ENCODE results near the gene EEF1AKMT3. TPM values are rescaled to one million over a fixed set of nuclear protein-coding genes. Genes with fewer than 3 reads are reported as not detected.

Gene EEF1AKMT3
- total RNA-seq = 1.7 TPM

DNA sequence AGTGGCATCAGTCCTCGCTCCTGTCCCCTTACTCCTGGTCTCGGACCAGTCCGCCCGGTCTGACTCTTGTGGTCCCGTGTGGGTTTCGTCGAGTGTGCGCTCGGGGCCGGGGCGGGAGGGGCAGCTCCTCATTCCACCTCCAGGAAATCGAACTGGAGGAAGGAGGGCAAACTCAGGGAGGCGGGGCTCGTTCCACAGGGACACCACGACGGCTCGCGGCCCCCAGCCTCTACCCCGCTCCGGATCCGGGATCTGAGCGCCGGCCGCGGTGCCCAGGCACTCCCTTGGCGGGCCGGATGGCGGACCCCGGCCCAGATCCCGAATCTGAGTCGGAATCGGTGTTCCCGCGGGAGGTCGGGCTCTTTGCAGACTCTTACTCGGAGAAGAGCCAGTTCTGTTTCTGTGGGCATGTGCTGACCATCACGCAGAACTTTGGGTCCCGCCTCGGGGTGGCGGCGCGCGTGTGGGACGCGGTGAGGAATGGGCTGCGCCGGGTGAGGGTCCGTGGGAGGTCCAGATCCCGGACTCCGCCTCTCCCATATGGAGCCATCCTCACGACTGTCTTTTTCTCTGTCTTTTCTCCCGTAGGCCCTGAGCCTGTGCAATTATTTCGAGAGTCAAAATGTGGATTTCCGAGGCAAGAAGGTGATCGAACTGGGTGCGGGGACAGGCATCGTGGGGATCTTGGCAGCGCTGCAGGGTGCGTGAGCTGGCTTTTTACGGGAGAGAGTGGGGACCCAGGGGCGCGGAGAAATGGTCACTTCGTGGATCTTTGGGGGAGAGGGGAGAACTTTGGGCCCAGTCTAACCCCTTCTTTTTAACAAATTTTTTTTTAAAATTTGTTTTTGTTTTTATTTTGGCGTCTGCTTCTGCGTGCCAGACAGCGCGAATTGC lies at the start of gene EEF1AKMT3:
Gene EEF1AKMT3 (plus strand): TSS at position 186 of the 894 bp plus-strand sequence. CDS start 111 bp downstream, at position 297.
- H3K4me1 ChIP-seq (ENCODE audit: insufficient read depth, low read length) = peaks cover 29% of the 10 kb centered on the region
- H3K27me3 ChIP-seq (ENCODE audit: insufficient read depth, low read length) = peaks cover under 1% of the 10 kb centered on the region
- H3K4me3 ChIP-seq (ENCODE audit: low read length) = peak within 1 kb of the TSS; percentile 74
- H3K9me3 ChIP-seq (ENCODE audit: low read depth, low read length) = no peaks in the 10 kb centered on the region

DNA sequence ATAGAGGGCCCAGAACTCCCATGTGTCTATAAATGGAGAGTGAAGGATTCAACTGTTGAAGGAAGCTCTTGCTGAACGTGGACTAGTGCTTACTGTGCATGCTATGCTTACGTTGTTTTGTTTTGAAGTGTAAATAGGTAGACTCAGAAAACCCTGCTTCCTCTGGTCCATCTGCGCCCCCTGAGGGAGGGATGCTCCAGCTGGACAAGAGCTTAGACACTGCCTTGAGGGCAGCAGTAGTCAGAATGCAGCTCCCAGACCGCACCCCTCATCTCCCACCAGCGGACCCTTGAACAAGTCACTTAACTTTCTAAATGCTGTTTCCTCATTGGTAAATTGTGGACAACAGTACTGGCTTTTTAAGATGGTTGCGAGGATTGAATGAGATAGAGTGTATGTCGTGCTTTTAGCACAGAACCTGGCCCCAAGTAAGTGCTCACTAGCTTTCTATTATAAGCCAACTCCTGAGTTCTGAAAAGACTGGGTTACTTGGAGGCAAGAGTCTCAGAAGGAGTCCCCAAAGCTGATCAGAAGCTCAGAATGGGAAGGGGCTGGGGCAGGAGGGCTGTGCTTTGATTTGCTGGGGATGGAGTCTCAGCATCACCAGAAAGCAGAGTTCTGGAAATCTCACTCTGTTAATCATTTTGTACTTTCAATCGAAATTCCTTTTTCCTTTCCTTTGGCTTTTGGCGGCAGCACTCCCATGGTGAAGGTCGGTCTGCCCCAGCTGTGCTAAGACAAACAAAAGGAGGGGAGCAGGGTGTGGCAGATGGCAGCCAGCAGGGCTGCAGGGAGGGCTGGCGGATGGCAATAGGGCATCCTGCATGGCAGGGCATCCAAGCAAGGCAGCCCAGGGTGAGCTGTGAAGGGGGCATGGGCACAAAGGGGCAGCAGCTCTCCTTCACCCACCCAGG lies 49.4 kb upstream of the EEF1AKMT3 start:
- Histone ChIP-seq H3K9me3 (ENCODE audit: low read depth, low read length) (no peaks in the 10 kb centered on the region), H3K27me3 (ENCODE audit: insufficient read depth, low read length) (no peaks in the 10 kb centered on the region), H3K4me3 (ENCODE audit: low read length) (no peak overlapping the region), H3K4me1 (ENCODE audit: insufficient read depth, low read length) (no peaks in the 10 kb centered on the region)

DNA sequence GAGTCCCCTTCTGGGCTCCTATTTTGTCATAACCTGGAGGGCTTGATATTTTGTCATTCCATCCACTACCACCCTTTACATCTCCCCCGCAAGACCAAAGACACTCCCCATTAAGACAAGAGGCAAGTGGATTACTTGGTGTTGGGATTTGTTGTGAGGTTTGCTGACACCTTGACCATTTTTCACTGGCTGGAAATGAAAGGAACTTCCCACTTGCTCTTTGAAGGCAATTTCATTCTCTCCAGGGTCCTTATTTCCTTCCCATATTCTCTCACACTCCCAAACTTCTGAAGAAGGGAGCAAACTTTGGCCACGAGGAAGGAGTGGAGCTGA lies 48.8 kb upstream of the EEF1AKMT3 start:
- Histone ChIP-seq H3K9me3 (ENCODE audit: low read depth, low read length) (no peaks in the 10 kb centered on the region), H3K4me3 (ENCODE audit: low read length) (no peak overlapping the region), H3K27me3 (ENCODE audit: insufficient read depth, low read length) (no peaks in the 10 kb centered on the region), H3K4me1 (ENCODE audit: insufficient read depth, low read length) (no peaks in the 10 kb centered on the region)

DNA sequence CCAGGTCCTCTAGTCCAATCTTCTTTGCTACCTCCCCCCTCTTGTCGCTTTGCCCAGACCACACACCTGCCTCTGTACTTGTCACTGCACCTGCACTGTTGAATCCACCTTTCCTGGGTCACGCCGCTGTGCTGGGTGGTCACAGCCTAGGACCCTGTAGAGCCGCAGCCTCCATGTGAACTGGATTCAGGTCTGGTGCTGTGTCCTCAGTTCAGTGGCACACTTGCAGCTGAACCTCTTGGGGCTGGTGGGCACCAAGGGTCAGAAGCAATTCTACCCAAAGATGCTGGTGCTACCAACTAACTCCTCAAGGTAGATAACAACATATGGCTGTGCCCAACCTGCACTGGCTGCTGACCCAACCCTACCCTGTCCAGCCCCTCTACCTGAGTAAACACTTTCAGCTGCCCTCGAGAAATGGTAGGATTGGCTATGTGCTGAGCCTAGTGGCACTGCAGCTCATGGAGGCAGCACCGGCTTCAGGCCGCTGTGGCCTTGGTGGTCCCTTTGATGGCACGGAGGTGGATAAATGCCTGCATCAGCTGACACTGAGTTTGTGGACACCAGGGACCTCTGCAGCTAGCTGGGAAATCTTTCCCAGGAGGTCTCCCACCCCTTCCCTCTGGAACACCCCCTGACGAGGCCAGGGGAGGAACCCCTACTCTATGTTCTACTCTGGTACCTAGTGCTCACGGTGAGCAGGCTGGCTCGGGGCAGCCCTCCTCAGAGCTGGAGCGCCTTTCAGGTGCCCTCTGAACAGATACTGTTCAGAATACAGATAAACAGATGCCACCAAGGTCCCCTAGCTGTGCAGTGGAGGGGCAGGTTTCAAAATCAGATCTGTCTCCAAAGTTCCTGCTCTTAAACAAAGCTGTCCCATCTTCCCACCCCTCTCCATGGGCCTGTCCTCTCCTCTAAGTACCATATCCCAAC lies 48.1 kb upstream of the EEF1AKMT3 start:
- H3K27me3 ChIP-seq (ENCODE audit: insufficient read depth, low read length) = no peaks in the 10 kb centered on the region
- no peak overlapping the region for H3K4me3 ChIP-seq (ENCODE audit: low read length)
- H3K4me1 ChIP-seq (ENCODE audit: insufficient read depth, low read length) = no peaks in the 10 kb centered on the region
- no peaks in the 10 kb centered on the region for H3K9me3 ChIP-seq (ENCODE audit: low read depth, low read length)

DNA sequence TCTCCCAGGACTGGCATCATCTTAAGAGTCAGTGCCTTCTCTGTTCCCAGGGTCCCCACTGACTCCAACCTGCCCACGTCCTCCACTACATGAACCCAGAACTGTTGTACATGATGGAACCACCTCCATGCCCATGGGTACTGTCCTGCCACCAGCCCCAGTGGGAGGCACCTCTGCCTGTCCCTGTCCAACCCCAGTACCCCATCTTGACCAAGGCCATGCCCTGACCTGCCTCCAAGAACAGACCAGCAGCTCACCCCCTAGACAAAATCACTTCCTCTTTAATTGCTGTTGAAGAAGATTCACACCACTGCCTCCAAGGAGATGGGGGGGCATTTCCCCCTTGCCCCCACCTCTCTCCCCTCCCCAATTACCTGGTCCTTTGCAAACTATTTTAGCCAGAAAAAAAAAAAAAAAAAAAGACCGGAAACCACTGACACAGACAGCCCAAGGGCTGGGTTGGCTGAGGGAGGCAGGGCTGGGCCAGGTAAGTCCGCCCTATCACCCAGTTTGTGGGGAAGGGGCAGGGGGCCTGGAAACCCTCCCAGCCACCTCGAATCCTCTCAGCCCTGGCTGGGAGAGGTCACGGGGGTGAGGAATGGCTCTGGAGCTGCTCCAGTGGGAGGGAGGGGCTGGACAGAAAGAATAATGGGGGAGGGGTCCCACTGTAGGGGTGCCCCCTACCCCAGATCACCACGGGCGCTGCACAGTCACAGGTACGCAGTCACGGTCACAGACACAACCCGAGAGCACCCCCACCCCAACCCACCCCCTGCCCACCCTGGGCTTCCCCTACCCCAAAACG lies 47.3 kb upstream of the EEF1AKMT3 start:
- Histone ChIP-seq H3K4me3 (ENCODE audit: low read length) (no peak overlapping the region), H3K27me3 (ENCODE audit: insufficient read depth, low read length) (no peaks in the 10 kb centered on the region)

DNA sequence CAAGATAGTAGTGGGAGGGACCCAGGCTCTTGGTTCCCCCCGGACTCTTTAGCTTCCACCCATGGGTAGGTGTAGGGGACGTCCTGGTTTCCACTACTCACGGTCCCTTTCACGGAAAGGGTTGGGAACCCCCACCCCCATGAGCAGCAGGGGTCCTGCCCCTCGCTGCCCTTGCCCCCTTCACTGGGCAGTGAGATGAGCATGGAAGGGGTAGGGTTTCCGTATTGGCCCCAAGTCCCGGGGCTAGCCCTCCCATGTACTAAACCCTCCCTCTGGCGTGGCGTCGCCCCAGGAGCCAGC lies 46.6 kb upstream of the EEF1AKMT3 start:
- H3K9me3 ChIP-seq (ENCODE audit: low read depth, low read length) = no peaks in the 10 kb centered on the region
- H3K4me3 ChIP-seq (ENCODE audit: low read length) = no peak overlapping the region
- H3K27me3 ChIP-seq (ENCODE audit: insufficient read depth, low read length) = no peaks in the 10 kb centered on the region
- H3K4me1 ChIP-seq (ENCODE audit: insufficient read depth, low read length) = no peaks in the 10 kb centered on the region

More for the DNA sequence above, 47.3 kb upstream of the EEF1AKMT3 start:
- Histone ChIP-seq H3K9me3 (ENCODE audit: low read depth, low read length) (no peaks in the 10 kb centered on the region), H3K4me1 (ENCODE audit: insufficient read depth, low read length) (no peaks in the 10 kb centered on the region)

DNA sequence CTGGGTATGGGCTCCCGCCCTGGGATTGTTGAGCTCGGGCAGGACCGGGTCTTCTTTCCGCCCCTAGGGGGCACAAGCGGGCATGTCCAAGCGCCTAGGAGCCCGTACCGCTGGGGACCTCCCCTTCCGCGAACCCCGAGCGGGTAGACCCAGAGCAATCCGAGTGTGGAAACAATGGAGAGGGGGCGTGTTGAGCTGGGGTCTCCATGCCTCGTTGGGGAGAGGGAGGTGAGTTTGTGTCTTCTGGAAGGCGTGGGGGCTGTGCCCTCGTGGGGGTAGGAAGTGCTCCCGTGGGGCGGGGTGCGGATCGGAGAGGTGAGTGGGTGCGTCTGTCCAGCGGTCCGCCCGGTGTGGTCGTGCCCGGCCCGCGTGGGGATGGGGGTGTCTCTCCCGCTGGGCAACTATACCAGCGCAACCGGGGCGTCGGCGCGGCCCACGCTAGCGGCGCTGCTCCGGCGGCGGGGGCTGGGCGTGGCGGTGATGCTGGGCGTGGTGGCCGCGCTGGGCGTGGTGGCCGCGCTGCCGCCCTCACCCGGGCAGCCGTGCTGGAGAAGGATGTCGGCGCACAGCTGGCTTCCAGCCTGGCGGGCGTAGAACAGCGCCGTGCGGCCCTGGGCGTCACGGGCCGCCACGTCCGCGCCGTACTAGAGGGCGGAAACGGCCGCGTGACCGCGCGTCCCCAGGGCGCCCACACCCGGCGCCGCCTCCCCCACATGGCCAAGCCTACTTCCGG lies 46.1 kb upstream of the EEF1AKMT3 start:
- H3K4me3 ChIP-seq (ENCODE audit: low read length) = no peak overlapping the region
- no peaks in the 10 kb centered on the region for H3K27me3 ChIP-seq (ENCODE audit: insufficient read depth, low read length)
- no peaks in the 10 kb centered on the region for H3K4me1 ChIP-seq (ENCODE audit: insufficient read depth, low read length)
- H3K9me3 ChIP-seq (ENCODE audit: low read depth, low read length) = no peaks in the 10 kb centered on the region

DNA sequence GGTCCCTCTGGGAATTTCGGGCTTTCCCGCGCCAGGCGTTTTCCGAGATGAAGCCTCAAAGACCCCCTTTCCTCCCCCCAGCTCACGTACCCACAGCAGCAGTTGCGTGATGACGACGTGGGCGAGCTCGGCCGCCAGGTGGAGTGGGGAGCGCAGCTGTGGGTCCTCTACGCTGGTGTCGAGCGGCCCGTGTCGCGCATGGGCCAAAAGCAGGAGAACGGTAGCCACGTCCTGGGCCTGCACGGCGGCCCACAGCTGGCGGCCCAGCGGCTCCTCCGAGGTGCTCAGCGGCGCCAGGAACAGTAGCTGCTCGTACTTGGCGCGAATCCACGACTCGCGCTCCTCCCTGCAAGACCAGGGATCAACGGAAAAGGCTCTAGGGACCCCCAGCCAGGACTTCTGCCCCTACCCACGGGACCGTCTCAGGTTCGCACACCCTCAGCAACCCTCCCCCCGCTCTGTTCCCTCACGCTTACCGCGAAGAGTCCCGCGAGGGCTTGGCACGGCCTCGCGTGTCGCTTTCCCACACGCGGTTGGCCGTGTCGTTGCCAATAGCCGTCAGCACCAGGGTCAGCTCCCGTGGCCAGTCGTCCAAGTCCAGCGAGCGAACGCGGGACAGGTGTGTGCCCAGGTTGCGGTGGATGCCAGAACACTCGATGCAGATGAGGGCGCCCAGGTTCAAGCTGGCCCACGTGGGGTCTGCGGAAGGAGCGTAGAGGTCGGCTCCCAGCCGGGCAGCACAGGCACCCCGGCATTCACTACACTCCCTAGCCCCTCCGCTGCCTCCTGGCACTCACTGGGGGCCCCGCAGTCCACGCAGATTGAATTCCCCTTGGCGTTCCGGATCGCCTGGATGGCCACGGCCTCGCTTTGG lies 45.3 kb upstream of the EEF1AKMT3 start:
- Histone ChIP-seq H3K4me1 (ENCODE audit: insufficient read depth, low read length) (no peaks in the 10 kb centered on the region), H3K4me3 (ENCODE audit: low read length) (no peak overlapping the region), H3K27me3 (ENCODE audit: insufficient read depth, low read length) (no peaks in the 10 kb centered on the region), H3K9me3 (ENCODE audit: low read depth, low read length) (no peaks in the 10 kb centered on the region)

DNA sequence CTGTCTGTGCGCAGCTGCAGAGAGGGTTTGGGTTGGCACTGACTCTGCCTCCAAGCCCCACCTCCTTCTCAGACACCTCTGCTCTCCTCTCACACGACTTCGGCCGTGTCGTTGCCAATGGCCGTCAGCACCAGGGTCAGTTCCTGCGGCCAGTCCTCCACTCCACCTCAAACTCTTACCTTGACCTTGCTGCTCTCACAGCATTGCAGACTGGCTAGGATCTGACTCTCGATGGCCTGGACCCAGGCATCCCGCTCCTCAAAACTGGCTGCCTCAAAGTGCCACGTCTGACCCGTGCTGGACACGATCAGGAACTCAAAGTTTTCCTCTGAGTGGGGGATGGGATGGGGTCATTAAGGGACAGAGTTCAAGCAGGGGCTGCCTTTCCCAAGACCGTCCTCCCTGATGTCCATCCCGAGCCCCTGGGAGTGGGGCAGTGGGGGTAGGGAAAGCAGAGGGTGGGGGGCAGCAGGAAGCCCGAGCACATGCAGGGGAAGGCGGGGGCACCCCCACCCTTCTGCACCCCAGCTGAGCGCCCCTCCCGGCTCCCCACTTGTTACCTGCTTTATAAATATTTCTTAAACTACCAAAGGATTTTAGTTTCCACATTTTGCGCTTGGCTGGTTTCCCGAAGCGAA lies 44.5 kb upstream of the EEF1AKMT3 start:
- H3K27me3 ChIP-seq (ENCODE audit: insufficient read depth, low read length) = no peaks in the 10 kb centered on the region
- no peaks in the 10 kb centered on the region for H3K9me3 ChIP-seq (ENCODE audit: low read depth, low read length)
- H3K4me3 ChIP-seq (ENCODE audit: low read length) = no peak overlapping the region
- no peaks in the 10 kb centered on the region for H3K4me1 ChIP-seq (ENCODE audit: insufficient read depth, low read length)

DNA sequence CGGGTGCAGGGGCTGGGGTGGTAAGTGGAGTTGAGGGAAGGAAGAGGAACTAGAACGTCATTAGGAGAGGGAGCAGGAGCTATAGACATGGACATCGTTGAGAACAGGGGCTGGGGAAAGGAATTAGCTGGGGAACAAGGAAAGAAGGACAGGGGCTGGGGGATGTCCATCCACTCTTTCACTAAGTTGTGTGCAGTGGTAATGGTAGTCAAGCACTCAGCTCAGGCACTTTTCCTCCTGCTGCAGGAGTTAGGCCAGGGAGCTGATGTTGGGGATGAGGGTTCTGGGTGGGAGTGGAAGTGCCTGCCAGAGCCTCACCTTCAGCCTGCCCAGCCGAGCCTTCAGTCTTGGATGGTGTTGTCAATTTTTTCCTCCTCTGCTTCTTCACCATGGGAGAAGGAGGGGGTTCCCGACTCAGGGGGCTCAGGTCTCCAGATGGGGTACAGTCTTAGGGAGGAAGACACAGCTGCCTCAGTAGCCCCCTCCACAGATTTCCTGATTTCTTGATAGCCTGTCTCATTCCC lies 43.0 kb upstream of the EEF1AKMT3 start:
- no peak overlapping the region for H3K4me3 ChIP-seq (ENCODE audit: low read length)
- H3K9me3 ChIP-seq (ENCODE audit: low read depth, low read length) = no peaks in the 10 kb centered on the region
- H3K4me1 ChIP-seq (ENCODE audit: insufficient read depth, low read length) = no peaks in the 10 kb centered on the region
- no peaks in the 10 kb centered on the region for H3K27me3 ChIP-seq (ENCODE audit: insufficient read depth, low read length)

DNA sequence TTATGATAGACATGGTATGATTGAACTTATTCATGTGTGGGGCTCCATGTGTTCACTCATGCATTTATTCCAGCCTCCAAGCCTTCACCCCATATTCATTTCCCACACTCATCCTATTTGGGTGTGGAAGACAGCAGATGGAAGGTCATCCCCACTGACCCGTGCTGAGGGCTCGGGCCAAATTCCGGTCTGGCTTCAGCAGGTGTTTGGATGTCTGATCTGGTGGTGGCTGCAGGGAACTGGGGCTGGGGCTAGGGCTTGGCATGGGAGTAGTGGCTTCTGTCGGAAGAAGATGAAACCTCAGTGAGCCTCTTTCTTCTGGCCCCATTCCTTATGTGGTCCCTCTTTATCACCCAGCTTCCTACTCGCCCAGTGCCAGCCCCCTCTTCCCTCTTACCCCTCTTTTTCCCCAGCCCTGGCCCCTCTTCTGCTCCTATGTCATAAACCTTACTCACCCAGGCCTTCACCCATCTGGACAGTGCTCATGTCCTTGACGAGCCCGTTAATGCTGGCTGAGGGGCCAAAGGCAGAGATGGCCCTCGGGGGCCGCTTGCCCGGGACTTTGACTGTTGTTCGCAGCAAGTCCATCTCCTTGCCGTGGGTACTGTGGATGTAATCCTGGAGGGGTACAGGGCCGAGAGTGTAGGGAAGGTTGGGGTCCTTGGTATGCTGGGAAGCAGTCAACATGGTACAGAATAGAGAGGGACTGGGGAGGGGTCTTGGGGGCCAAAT lies 41.9 kb upstream of the EEF1AKMT3 start:
- H3K4me3 ChIP-seq (ENCODE audit: low read length) = no peak overlapping the region
- no peaks in the 10 kb centered on the region for H3K27me3 ChIP-seq (ENCODE audit: insufficient read depth, low read length)
- no peaks in the 10 kb centered on the region for H3K9me3 ChIP-seq (ENCODE audit: low read depth, low read length)
- H3K4me1 ChIP-seq (ENCODE audit: insufficient read depth, low read length) = no peaks in the 10 kb centered on the region

Measured in mononuclear cell (primary cell).